GM18499 (cell line): Measurements from ENCODE around the gene WDR35.

Experiments
- ATAC-seq: cut with Tn5 transposase; IDR thresholded peaks from one replicate; pipeline ENCODE4 v1.9.1; 2021; ENCODE audit warnings: moderate number of reproducible peaks; ENCODE audit not compliant: insufficient read depth, unreplicated experiment

The WDR35 gene

DNA sequence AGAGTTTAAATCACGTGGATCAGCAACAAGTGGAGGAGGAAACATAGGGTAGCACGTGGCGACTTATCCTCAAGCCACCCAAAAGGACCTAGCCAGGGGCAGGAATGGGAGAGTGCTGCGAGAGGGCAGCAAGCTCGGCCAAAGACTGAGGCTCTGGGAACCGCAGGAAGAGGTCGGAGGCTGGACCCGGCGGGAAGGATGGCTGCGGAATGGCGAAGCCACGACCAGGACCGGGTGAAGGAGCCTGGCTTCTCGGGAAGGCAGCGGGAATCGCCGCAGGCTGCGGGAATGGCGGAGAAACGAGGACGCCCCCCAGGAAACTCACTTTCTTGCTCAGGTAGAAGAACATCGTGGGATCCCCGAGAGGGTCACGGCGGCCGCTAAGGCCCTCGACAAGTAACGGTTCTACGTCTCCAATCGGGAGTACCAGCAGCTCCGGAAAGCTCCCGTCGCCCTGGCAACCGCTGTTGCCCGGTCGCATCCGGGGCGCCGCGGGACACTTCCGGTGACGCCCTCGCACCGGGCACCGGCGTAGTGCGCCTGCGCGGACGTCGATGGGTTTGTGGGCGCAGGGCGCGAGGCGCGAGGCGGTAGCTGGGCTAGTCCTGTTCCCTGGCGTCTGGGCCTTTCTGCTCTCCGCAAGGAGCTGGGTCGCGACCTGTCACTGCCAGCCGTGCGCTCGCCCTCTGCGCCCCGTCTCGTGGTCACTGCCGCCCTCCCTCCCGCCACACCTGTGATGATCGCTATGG lies at the start of gene WDR35:
TSS of gene WDR35 (minus strand) at position 439 of the 749 bp plus-strand sequence. CDS start at position 349, 90 bp downstream.
- peak; percentile 62 for ATAC-seq

DNA sequence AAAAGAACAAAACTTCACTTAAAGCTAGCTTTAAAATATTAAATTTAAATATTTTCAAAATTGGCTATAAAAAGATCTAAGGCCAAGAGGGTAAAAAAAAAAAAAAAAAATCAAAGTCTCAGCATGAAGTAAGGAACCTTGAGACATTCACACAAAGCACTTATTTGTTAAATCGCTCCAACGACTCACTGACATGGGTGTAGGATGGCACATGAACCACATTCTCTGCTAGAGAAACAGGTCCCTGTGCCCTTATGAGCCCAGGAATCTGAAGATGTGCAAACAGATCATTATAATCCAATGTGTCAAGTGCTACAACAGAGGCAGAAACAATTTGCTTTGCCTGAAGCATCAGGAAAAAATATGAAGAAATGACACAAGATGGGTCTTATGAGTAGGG lies 47.8 kb upstream of the WDR35 start:
- no peak for ATAC-seq

DNA sequence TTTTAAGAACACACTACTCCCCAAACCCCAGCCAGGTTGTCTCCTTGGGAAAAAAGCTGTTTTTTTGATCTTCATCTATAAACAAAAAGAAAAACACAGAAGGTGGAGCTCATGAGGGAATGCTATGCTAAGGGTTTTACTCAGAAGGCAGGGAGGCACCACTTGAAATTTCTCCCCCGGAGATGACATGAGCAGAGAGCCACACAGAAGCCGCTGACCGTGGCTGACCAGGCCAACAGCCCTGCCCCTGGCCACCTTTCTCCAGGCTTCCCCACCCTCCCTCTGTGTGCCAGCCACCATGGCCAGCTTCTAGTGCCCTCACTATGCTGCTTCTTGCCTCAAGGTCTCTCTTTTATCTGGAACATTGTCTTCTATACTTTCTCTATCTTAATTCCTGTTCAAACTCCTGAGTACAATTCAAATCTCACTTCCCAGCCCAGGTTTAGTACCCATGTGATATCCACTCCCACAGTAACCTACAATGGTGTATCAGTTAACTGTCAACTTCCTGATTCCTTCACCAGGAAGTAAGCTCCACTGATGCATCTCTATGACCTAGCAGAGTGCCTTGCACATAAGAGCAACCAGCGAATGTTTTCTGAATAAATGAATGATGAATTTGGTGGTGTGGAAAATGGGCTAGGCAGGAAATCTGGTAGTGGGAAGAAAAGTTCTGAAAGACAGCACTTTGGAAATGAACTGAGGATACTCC lies 46.2 kb upstream of the WDR35 start:
- ATAC-seq, result no peak

DNA sequence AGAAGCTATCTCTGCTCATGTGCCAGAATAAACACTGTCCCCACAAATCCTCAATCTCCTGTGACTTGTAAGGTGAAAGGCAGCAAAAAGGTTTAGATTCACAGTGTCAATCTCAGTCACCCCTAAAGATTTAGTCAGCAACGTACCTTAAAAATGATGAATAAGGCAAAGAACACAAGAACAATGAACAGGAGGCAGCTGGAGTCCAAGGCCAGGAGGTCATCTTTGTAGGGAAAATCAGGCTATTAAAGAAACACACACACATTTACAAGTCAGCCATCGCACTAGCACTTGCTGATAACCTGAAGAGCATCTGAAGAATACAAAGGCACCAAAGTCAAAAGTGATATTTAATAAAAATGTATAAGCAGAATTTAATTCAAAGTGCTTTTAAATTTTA lies 44.9 kb upstream of the WDR35 start:
- no peak for ATAC-seq

DNA sequence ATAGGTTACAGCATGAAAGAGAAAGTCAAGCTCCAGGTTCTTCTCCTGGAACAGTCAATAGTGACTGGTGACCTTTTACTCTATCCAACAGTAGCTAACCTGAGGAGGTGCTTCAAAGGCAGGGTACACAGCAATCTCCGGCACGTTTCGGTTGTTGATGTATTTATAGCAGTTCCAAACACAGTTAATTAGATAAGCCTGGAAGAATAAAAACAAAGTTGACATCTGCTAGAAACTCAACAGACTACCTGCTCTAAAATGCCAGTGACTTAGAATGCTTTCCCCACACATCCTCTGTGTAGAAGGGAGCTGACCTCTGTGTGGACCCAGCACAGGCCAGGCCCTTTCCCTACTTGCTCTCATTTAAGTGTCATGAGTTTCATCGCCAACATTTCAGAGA lies 44.3 kb upstream of the WDR35 start:
- no peak for ATAC-seq

DNA sequence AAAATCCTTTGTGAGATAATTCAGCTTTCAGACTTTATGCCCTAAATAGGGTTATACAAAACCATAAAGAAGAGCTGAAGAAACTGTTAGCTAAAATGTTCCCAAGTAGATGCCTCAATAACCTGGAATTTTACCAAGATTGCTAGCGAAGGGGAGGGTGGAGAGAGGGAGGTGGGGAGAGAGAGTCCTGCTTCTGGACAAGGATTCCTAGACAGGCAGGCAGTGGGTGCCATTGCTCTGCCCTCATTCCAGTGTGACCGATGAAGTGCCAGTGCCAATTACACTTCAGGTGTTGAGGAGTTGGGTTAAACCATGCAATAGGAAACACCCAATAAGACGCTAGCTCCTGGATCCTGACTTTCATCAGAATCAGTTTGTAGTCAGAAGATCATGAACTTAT lies 43.4 kb upstream of the WDR35 start:
- no peak for ATAC-seq

DNA sequence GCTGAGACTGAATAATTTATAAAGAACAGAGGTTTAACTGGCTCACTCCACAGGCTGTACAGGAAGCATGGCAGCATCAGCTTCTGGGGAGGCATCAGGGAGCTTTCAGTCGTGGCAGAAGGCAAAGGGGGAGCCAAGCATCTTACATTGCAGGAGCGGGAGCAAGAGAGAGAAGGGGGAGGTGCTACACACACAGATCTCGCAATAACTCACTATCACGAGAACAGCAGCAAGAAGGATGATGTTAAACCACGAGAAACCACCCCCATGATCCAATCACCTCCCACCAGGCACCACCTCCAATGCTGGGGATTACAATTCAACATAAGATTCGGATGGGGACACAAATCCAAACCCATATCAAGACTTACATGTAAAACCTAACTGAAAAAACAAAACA lies 40.3 kb upstream of the WDR35 start:
- no peak for ATAC-seq

DNA sequence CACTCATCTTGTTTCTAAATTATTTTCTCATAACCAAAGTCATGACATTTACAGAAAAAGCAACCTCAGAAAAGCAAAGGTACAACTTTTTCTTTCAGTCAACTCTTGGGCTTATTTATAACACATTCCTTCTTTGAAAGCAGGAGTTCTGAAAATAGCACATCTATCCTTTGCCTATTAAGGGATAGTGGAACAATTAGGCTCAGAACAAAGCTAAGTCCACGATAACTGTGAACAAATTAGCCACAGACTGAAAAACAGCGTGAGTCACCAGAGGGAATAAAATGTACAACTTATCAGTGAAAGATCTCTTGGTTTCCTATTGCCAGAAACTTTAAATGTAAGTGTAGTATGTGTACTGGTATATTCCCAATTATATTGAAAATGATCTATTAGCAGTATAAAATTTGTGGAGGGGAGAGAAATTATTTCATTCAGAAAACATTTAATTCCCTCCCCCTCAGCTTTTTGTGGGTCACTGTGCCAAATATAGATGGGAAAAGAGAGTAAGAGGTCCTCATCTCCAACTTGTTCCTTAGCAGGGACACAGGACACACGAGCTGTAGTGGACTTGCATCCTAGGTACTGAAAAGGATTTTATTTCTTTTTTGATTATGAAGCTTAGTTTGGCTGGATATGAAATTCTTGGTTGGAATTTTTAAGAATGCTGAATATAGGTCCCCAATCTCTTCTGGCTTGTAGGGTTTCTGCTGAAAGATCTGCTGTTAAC lies 38.0 kb upstream of the WDR35 start:
- ATAC-seq, result no peak

DNA sequence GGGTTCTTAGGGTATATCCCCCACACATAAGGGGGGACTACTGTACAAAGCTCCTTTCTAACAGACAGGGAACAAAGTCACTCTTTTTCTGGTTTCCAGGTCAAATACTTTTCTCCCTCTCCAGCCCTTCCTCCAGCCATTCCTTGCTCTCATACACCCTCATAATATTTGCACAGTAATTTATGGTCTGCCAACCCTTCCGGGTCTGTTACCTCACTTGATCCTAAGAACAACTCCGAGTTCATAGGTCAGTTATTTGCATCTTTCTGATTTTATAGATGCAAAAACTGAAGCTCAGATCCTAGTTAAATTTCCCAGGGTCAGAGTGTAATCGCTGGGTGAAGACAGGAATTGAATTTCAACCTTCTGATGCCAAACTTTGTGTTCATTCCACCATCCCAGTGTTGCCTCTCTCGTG lies 37.4 kb upstream of the WDR35 start:
- ATAC-seq, result no peak

DNA sequence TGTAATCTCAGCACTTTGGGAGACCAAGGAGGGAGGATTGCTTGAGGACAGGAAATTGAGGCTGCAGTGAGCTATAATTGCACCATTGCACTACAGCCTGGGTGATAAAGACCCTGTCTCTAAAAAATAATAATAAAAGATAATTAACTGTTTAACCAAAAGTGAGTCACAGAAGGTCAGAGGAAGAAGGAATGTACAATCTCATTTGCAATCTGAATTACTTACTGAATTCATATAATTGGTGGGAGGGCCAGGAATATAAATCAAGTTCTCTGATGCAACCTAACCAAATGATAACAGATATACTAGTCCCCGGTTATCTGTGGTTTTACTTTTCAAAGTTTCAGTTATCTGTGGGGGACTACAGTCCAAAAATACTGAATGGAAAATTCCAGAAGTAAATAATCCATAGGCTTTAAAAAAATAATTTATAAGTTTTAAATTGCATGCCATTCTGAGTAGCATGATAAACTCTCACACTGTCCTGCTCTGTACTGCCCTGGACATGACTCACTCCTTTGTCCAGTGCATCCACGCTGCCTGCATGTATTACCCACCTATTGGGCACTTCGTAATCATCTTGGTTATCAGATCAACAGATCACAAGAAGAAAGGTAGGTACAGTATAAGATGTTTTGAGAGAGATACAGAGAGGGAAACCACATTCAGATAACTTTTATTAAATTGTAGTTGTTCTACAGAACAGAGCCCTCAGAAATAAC lies 35.3 kb upstream of the WDR35 start:
- ATAC-seq, result no peak

DNA sequence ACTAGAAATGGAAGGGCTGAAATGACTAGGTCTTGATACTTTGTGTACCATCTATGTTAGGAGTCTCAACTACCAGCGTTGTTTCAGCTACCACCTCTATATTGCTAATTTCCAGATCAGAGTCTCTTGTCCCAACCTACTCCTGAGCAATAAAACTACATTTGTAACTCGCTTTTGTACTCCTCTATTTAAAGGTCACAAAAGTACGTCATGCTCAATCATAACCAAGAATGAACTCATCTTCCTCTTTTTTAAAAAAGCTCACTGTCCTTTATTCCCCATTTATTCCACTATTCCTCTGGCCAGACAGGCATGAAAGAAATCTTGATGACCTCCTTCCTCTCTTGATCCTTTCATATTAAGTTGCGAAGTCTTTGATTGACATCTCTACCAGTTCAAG lies 33.8 kb upstream of the WDR35 start:
- no peak for ATAC-seq

DNA sequence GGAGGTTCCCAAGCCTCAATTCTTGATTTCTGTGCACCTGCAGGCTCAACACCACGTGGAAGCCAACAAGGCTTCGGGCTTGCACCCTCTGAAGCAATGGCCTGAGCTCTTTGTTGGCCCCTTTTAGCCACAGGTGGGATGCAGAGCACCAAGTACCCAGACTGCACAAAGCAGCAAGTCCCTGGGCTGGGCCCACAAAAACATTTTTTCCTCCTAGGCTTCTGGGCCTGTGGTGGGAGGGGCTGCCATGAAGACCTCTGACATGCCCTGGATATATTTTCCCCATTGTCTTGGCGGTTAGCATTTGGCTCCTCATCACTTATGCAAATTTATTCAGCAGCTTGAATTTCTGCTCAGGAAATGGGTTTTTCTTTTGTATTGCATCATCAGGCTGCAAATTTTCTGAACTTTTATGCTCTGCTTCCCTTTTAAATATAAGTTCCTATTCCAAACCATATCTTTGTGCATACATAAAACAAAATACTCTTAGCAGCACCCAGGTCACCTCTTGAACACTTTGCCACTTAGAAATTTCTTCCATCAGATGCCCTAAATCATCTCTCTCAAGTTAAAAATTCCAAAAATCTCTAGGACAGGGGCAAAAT lies 31.6 kb upstream of the WDR35 start:
- ATAC-seq, result no peak

DNA sequence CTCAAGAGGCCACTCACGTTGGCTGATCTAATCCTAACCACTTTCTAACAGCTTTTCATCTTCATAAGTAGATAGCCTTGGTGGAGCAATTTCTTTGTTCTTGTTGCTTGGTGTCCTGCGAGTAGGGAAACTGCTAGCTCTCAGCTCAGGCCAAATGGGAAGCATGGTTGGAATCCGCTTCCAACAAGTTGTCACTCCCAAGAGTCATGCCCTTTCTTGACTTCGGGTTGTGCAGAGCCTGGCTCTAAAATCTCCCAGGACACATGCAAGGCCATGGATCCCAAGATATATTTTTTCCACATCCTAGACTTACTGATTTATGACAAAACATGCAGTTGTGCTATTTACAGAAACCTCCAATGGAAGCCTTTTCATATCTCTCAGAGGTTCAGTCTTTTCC lies 29.8 kb upstream of the WDR35 start:
- no peak for ATAC-seq

DNA sequence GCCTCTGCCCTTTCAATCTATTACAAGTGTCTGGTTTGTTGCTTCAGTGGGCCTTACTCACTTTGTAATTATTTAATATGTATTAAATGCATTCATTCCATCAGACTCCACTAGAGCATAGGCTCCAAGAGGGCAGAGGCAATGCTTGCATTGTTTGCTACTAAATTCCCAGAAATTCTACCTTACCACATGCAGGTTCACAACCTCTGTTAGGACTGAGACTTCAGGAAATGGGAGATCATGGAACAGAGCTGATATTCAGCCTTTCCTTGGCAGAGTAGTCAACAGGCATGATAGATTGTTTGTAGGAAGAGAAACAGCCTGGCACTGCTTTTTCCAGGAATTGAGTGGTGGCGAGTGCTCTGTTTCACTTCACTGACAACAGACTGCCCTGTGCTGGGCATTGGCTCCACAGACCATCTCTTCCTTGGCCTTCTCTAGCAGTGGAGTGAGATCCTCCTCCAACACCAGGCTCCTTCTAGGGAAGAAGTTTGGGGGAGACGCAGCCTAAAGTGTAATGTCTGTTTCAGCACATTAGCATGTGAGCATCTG lies 28.8 kb upstream of the WDR35 start:
- no peak for ATAC-seq

DNA sequence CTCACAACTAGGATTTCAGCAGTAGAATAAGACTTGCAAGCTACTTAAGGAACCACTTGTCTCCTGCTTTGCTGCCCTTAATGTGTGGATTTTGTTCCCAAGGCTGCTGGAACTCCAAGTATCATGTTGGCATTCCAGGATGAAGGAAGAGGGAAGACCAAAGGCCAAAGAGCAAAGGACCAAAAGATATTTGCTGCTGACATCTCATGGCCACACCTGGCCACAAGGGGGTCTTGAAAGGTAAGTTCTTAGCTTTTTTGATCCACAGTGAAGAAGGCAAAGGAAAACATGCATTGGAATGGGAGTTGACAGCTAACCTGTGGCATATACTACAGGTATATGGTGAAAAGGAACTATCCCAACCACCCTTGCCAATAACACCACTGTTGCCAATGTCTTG lies 26.4 kb upstream of the WDR35 start:
- no peak for ATAC-seq

DNA sequence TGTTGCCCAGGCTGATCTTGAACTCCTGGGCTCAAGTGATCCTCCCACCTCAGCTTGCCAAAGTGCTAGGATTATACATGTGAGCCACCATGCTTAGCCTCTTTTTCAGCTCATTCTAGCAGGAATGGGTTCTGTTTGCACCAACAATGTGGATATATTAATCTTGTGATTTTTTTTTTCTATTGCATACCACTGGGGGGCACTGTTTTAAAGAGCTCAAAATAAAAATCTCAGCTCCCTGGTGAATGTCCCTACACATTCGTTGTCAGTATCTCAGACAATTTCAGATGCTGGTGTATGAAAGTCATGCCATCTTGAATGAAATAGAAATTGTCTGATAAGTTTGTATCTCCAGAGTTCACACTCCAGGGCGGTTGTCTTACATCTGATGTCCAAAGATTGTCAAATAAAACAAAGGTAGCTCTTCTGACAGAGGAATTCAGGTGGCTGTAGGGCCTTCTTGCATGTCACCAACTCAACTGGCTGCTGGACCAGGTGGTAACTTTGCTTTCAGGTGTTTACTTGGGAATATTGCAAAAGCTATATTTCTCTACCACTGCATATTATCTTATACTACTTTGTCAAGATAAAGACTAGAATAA lies 25.7 kb upstream of the WDR35 start:
- ATAC-seq, result no peak

DNA sequence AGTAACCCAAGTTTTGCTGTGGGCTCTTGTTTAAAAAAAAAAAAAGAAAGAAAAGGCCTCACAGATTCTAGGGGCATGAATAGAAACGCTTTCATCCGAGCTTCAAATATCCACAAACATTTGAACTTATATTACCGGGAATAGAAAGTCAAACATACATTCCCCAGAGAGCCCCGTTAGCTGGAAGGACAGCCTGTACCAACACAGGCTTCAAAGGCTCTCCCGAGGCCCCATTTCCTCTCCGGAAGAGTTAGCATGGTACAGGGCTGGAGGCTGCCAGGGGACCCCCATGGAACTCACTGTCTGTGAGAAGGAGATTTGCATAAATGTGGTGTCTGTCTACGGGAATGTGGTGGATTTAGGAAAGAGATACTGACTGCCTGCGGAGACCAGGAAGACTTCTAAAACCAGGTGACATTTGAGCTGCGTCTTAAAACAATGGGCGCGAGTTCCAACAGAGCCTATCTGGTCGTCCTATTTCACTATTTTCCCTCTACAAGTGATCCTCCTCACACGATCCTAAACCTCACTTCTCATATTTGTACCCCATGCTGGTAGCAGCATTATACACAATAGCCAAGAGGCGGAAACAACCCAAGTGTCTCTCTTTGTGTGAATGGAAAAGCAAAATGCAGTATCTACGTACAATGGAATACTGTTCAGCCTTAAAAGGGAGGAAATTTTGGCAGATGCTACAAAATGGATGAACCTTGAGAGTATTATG lies 23.4 kb upstream of the WDR35 start:
- no peak for ATAC-seq

DNA sequence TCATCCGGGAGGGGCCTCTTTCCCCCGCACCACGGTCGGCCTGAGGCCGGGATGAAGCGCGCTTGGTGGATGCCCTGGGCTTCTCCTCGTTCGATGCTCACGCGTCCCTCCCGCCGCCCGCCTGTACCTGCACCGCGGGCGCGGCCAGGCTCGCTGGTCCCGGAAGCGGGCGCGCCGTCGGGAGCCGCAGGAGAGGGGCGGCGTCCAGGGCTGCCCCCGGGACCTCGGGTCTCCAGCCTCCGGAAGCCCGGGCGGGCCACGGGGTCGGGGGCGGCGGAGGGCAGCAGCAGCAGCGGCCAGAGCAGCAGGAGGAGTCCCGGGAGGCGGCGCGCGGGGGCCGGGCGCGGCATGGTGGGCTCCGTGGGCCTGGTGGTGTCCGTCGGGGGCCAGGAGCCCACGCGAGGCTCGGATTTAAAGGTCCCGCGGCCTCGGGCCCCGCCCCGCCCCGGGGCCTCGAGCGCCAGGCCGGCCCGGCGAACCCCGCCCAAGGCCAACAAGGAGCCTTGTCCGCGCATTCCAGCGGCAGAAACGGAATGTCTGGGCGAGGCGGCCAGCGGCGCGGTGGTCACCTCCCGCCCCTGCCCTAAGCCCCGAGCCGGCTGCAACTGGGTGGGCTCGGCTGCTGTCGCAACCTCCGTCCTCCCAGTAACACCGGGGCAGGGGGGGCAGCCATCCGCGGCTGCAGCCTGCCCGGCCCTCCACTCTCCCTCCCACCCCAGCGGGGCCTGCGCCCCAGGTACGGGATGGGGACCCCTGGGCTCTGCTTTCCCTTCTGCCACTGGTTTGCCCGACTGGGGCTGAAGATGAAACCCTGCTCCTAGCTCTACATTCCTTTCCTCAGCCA lies 22.6 kb upstream of the WDR35 start, which contains the start of gene MATN3:
TSS of gene MATN3 (minus strand) at position 387 of the 844 bp plus-strand sequence. CDS start at position 350, 37 bp downstream.
- ATAC-seq, result no peak
